SKM-1 treated with dmso at 0.1 percent for 144 hours (cell line): ENCODE results near the gene FAIM2.

Source experiments
- DNase-seq: peaks from one replicate; lab custom pipeline; 2025; ENCODE audit not compliant: unreplicated experiment; lab: John Stamatoyannopoulos, UW

FAIM2 gene

GRCh38 chr12:49903700-49904423 lies at the start of gene FAIM2:
Gene FAIM2, minus strand, starts transcription at chr12:49903900. Its CDS starts 108 bp downstream, at chr12:49903792.
- DNase-seq = no peak

GRCh38 chr12:49953151-49953550 lies 49.5 kb upstream of the FAIM2 start:
- DNase-seq = no peak

- DNase-seq = no peak
These were observed 48.8 kb upstream of the FAIM2 start for GRCh38 chr12:49952391-49953055.

GRCh38 chr12:49951411-49952240 lies 47.9 kb upstream of the FAIM2 start:
- no peak for DNase-seq

GRCh38 chr12:49950273-49951251 lies 46.9 kb upstream of the FAIM2 start, which contains the start of gene AQP2:
Gene AQP2, plus strand, starts transcription at chr12:49950737. Its CDS starts 94 bp downstream, at chr12:49950831.
- no peak for DNase-seq

GRCh38 chr12:49949866-49950265 lies 46.2 kb upstream of the FAIM2 start:
- no peak for DNase-seq

- DNase-seq = no peak
These were observed 45.5 kb upstream of the FAIM2 start for GRCh38 chr12:49948866-49949845.

- no peak for DNase-seq
These were observed 44.0 kb upstream of the FAIM2 start for GRCh38 chr12:49947593-49948226.

GRCh38 chr12:49946497-49946896 lies 42.8 kb upstream of the FAIM2 start:
- DNase-seq = no peak

- DNase-seq = no peak
These were observed 42.4 kb upstream of the FAIM2 start for GRCh38 chr12:49946086-49946485.

GRCh38 chr12:49945394-49946080 lies 41.8 kb upstream of the FAIM2 start:
- peak; percentile 27 for DNase-seq

GRCh38 chr12:49944718-49945117 lies 41.0 kb upstream of the FAIM2 start:
- no peak for DNase-seq

GRCh38 chr12:49944046-49944445 lies 40.3 kb upstream of the FAIM2 start:
- DNase-seq = no peak

GRCh38 chr12:49943625-49943960 lies 39.9 kb upstream of the FAIM2 start:
- no peak for DNase-seq

GRCh38 chr12:49942921-49943624 lies 39.4 kb upstream of the FAIM2 start:
- DNase-seq = no peak

GRCh38 chr12:49942512-49942893 lies 38.8 kb upstream of the FAIM2 start:
- DNase-seq = no peak

GRCh38 chr12:49941556-49942511 lies 38.1 kb upstream of the FAIM2 start:
- DNase-seq = no peak
